ENCODE data around the gene RNF144B. TPM values are rescaled to one million over a fixed set of nuclear protein-coding genes. Genes with fewer than 3 reads are reported as not detected.

Gene RNF144B
- total RNA-seq, 2 donors from 2014 or later: 1.4 to 1.5 TPM

DNA sequence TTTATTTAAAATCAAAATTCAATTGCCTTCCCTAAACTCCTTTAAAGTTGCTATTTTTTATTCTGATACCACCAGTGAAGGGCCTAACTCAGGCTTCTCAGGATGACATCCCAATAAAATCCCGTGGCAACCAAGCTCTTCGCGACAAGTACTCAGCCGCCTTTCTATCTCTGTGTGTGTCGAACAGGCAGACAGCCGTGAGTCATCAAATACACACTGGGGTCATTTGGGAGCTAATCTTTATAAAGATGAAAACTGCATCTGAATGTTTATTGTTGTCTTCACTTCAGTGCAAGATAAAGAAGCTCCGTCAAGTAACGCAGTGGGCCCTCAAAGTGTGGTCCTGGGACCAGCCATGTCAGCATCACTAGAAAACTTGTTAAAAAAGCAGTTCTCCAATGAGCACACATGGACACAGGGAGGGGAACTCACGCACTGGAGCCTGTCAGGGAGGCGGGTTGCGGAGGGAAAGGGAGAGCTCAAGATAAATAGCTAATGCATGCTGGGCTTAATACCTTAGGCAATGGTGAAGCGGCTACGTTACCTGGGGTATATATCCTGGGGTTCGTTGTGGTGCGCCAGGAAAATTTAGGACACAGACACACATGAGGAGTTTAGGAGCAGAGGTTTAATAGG is 119.3 kb downstream of the RNF144B start:
- no peak overlapping the region for H3K4me3 Mint-ChIP-seq
- Histone ChIP-seq H3K9ac (ENCODE audit: extremely low read depth, low read length, poor library complexity, severe bottlenecking) (no peak overlapping the region), H3K36me3 (ENCODE audit: control insufficient read depth, insufficient read depth, low read length) (no peaks in the 10 kb centered on the region), H3K27ac (ENCODE audit: low read depth, low read length) (peak overlapping the region; percentile 41), H3K4me1 (ENCODE audit: control insufficient read depth, insufficient read depth, low read length) (no peaks in the 10 kb centered on the region), H3K27me3 (ENCODE audit: control insufficient read depth, insufficient read depth, low read length, poor library complexity, severe bottlenecking) (no peaks in the 10 kb centered on the region), H3K4me3 (ENCODE audit: low read length) (no peak overlapping the region), H3K9me3 (ENCODE audit: control insufficient read depth, low read length) (no peaks in the 10 kb centered on the region)
- DNase-seq: no peak
- no peaks in the 10 kb centered on the region for H3K36me3 Mint-ChIP-seq (ENCODE audit: low read depth)
- peaks cover 10% of the 10 kb centered on the region for H3K4me1 Mint-ChIP-seq
- H3K27me3 Mint-ChIP-seq (ENCODE audit: insufficient read depth): peaks cover 1% of the 10 kb centered on the region
- TF ChIP-seq, protein P1, sequence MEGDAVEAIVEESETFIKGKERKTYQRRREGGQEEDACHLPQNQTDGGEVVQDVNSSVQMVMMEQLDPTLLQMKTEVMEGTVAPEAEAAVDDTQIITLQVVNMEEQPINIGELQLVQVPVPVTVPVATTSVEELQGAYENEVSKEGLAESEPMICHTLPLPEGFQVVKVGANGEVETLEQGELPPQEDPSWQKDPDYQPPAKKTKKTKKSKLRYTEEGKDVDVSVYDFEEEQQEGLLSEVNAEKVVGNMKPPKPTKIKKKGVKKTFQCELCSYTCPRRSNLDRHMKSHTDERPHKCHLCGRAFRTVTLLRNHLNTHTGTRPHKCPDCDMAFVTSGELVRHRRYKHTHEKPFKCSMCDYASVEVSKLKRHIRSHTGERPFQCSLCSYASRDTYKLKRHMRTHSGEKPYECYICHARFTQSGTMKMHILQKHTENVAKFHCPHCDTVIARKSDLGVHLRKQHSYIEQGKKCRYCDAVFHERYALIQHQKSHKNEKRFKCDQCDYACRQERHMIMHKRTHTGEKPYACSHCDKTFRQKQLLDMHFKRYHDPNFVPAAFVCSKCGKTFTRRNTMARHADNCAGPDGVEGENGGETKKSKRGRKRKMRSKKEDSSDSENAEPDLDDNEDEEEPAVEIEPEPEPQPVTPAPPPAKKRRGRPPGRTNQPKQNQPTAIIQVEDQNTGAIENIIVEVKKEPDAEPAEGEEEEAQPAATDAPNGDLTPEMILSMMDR (conservative IDR thresholded peaks at IDR 0.05): no peak
- H3K27ac Mint-ChIP-seq: no peak overlapping the region
- no peaks in the 10 kb centered on the region for H3K9me3 Mint-ChIP-seq
- WGBS, 2 experiments (ENCODE audit: insufficient coverage in 1 of 2, insufficient read length in 1 of 2): 87 to 91% methylated on average over 15 of the region's 15 CpGs

DNA sequence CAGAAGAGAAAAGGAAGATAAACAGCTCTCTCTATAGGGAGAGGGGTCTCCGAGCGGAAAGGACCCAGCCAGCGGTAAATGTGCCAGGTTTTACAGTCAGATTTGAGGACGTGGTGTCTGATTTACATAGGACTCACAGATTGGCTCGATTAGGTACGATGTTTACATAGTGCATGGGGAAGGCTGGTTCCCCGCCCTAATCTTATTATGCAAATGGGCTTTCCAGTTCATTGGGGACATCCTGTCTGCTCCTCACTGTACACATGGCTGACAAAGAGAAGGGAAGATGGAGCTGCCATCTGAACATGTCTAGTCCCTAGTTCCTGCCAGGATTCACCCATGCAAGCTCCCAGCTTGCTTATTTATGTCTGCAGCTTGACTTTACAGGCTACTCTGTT is 119.9 kb downstream of the RNF144B start:
- H3K36me3 ChIP-seq (ENCODE audit: control insufficient read depth, insufficient read depth, low read length): no peaks in the 10 kb centered on the region
- H3K27me3 Mint-ChIP-seq (ENCODE audit: insufficient read depth): no peaks in the 10 kb centered on the region
- TF ChIP-seq, protein P1 (conservative IDR thresholded peaks at IDR 0.05): no peak
- no peaks in the 10 kb centered on the region for H3K36me3 Mint-ChIP-seq (ENCODE audit: low read depth)
- DNase-seq: no peak
- H3K9me3 Mint-ChIP-seq: no peaks in the 10 kb centered on the region
- H3K27me3 ChIP-seq (ENCODE audit: control insufficient read depth, insufficient read depth, low read length, poor library complexity, severe bottlenecking): no peaks in the 10 kb centered on the region
- peaks cover 8% of the 10 kb centered on the region for H3K4me1 Mint-ChIP-seq
- H3K4me3 ChIP-seq (ENCODE audit: low read length): no peak overlapping the region
- H3K27ac Mint-ChIP-seq: no peak overlapping the region
- H3K9me3 ChIP-seq (ENCODE audit: control insufficient read depth, low read length): no peaks in the 10 kb centered on the region
- peak overlapping the region; percentile 41 for H3K27ac ChIP-seq (ENCODE audit: low read depth, low read length)
- no peak overlapping the region for H3K4me3 Mint-ChIP-seq
- no peak overlapping the region for H3K9ac ChIP-seq (ENCODE audit: extremely low read depth, low read length, poor library complexity, severe bottlenecking)
- no peaks in the 10 kb centered on the region for H3K4me1 ChIP-seq (ENCODE audit: control insufficient read depth, insufficient read depth, low read length)
- 87 to 92% methylated on average over 5 to 7 of the region's 7 CpGs for WGBS, 2 experiments (ENCODE audit: insufficient coverage in 1 of 2, insufficient read length in 1 of 2)

DNA sequence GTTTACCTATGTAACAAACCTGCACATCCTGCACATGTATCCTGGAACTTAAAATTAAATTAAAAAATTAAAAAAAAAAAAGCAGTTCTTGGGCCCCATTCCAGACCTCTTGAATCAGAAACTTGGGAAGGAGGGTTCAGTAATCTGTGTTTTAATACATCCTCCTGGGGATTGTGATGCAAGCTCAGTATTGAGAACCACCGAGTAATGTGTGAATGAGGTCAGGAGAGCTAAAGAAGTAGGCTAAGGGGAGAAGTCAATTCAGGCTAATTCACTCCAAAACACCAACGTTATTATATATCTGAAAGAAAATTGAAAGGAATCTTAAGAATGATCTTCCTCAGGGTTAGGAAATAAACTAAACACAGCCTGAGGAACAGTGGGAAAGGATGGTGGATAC is 120.4 kb downstream of the RNF144B start:
- no peak overlapping the region for H3K27ac ChIP-seq (ENCODE audit: low read depth, low read length)

More for the DNA sequence above, 120.4 kb downstream of the RNF144B start:
- Mint-ChIP-seq H3K27ac (no peak overlapping the region), H3K4me3 (no peak overlapping the region), H3K9me3 (no peaks in the 10 kb centered on the region), H3K4me1 (peaks cover 8% of the 10 kb centered on the region), H3K27me3 (ENCODE audit: insufficient read depth) (no peaks in the 10 kb centered on the region), H3K36me3 (ENCODE audit: low read depth) (no peaks in the 10 kb centered on the region)
- no peak for DNase-seq
- TF ChIP-seq, protein P1 (conservative IDR thresholded peaks at IDR 0.05): no peak
- Histone ChIP-seq H3K9me3 (ENCODE audit: control insufficient read depth, low read length) (no peaks in the 10 kb centered on the region), H3K4me3 (ENCODE audit: low read length) (no peak overlapping the region), H3K9ac (ENCODE audit: extremely low read depth, low read length, poor library complexity, severe bottlenecking) (no peak overlapping the region), H3K4me1 (ENCODE audit: control insufficient read depth, insufficient read depth, low read length) (no peaks in the 10 kb centered on the region), H3K36me3 (ENCODE audit: control insufficient read depth, insufficient read depth, low read length) (no peaks in the 10 kb centered on the region), H3K27me3 (ENCODE audit: control insufficient read depth, insufficient read depth, low read length, poor library complexity, severe bottlenecking) (no peaks in the 10 kb centered on the region)
- WGBS, 2 experiments (ENCODE audit: insufficient coverage in 1 of 2, insufficient read length in 1 of 2): 100% methylated on average over 2 of the region's 2 CpGs; no CpG with 5 or more reads in 1 of the 2 experiments

Measured in endodermal cell (in vitro differentiated cells).